OCI-LY3 (cell line): ENCODE measurements around the gene CELF5.

Source experiments
- EZH2phosphoT487 ChIP-seq: fragments of 200-600 bp; shearing (Covaris generic); IDR thresholded peaks from 2 replicates; pipeline ENCODE4 v1.6.1; 2018; ENCODE audit warnings: antibody characterized with exemption, mixed run types, low read depth
- TF ChIP-seq, protein P1 (sequence below): fragments of 200-600, 300-600 bp; sonication (generic); IDR thresholded peaks from 2 replicates; pipeline ENCODE4 v1.5.1; 2014; ENCODE audit warnings: antibody characterized with exemption, low read length, low read depth

DNA sequence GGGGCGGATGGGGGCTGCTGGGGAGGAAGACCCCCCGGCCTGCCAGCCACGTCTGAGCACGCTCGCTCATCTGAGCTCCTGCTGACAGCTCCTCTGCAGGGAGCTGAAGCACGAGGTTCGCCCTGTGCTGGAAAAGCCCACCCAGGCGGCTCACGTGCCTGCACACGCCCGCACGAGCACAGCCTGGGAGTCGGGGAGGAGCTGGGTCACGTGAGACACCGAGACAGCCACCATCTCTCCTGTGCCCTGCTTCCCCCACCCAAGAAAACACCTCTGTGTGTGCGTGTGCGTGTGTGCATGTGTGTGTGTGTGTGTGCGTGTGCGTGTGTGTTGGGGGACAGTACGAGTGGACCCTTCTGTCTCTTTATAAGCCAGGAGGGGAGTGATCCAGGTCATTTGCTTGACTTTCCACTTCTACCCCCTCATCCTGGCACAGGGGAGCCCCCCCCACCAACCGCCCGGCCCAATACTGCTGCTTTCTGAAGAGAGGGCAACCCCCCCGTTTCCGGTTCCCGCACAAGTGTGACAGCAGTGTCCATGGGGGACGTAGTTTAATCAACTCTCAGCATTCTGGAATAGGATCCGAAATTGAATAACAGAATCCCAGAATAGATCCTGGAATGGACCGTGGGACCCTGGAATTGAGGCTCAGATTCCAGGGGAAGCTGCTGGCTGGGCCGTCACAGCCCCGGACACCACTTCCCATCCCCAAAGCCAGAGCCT, 42.5 kb downstream of the CELF5 start:
- TF ChIP-seq, protein P1, sequence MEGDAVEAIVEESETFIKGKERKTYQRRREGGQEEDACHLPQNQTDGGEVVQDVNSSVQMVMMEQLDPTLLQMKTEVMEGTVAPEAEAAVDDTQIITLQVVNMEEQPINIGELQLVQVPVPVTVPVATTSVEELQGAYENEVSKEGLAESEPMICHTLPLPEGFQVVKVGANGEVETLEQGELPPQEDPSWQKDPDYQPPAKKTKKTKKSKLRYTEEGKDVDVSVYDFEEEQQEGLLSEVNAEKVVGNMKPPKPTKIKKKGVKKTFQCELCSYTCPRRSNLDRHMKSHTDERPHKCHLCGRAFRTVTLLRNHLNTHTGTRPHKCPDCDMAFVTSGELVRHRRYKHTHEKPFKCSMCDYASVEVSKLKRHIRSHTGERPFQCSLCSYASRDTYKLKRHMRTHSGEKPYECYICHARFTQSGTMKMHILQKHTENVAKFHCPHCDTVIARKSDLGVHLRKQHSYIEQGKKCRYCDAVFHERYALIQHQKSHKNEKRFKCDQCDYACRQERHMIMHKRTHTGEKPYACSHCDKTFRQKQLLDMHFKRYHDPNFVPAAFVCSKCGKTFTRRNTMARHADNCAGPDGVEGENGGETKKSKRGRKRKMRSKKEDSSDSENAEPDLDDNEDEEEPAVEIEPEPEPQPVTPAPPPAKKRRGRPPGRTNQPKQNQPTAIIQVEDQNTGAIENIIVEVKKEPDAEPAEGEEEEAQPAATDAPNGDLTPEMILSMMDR, result no peak
- TF ChIP-seq EZH2phosphoT487, result no peak
